CD14-positive monocyte (primary cell): ENCODE measurements around the gene NXPE1. TPM values are rescaled to one million over a fixed set of nuclear protein-coding genes. Genes with fewer than 3 reads are reported as not detected.

Experiments used
- DNase-seq, 3 donors: peaks; one replicate each; pipeline ENCODE4 v3.0.0-alpha.2; 2011 to 2022
- H2AFZ ChIP-seq: 2 replicates; pipeline ENCODE4 v1.6.0; 2012; ENCODE audit warnings: mild to moderate bottlenecking, low read depth, low read length, inconsistent platforms; ENCODE audit not compliant: insufficient read depth, poor library complexity, severe bottlenecking
- H3K27ac ChIP-seq, 2 donors: 1 replicate in 1 of 2; 2 replicates in 1 of 2; pipeline ENCODE4 v1.5.1; 2012 to 2013; ENCODE audit warnings: low read length in 2 of 2, control low read depth in 1 of 2, inconsistent platforms in 1 of 2, low read depth in 1 of 2, mild to moderate bottlenecking in 1 of 2
- H3K27me3 ChIP-seq, 2 donors: one replicate each; pipeline versions ENCODE4 v1.6.0 to v1.6.1; 2011 to 2013; ENCODE audit warnings: low read length in 2 of 2; ENCODE audit not compliant: control insufficient read depth in 2 of 2, insufficient read depth in 2 of 2
- H3K36me3 ChIP-seq, 2 donors: replicated peaks in 1 of 2; 1 replicate in 1 of 2; 2 replicates in 1 of 2; pipeline versions ENCODE4 v1.5.1 to v1.6.1; 2012 to 2013; ENCODE audit warnings: low read length in 2 of 2, control low read depth in 1 of 2, inconsistent platforms in 1 of 2, mild to moderate bottlenecking in 1 of 2; ENCODE audit not compliant: insufficient read depth in 2 of 2, control insufficient read depth in 1 of 2
- H3K4me1 ChIP-seq, 2 donors: 1 replicate in 1 of 2; 2 replicates in 1 of 2; pipeline versions ENCODE4 v1.5.1 to v1.6.1; 2012 to 2013; ENCODE audit warnings: low read length in 2 of 2, control low read depth in 1 of 2, inconsistent platforms in 1 of 2, mild to moderate bottlenecking in 1 of 2, moderate library complexity in 1 of 2; ENCODE audit not compliant: insufficient read depth in 2 of 2, control insufficient read depth in 1 of 2
- H3K4me2 ChIP-seq: replicated peaks from 2 replicates; pipeline ENCODE3; 2012; ENCODE audit warnings: low read length, moderate library complexity, mild to moderate bottlenecking; ENCODE audit not compliant: poor library complexity, severe bottlenecking; ENCODE audit errors: extremely low read depth
- H3K4me3 ChIP-seq, 3 experiments: fragments of 200-600 bp in 1 of 3; sonication (generic) in 1 of 3; replicated peaks in 1 of 3; 1 replicate in 2 of 3; 2 replicates in 1 of 3; pipeline ENCODE4 v1.5.1; 2011 to 2013; ENCODE audit warnings: low read length in 3 of 3, mild to moderate bottlenecking in 3 of 3, control low read depth in 2 of 3, low read depth in 2 of 3, inconsistent platforms in 1 of 3, moderate library complexity in 1 of 3
- H3K79me2 ChIP-seq: 2 replicates; pipeline ENCODE4 v1.6.0; 2012; ENCODE audit warnings: mild to moderate bottlenecking, control low read depth, inconsistent platforms, low read length, moderate library complexity; ENCODE audit not compliant: insufficient read depth
- H3K9ac ChIP-seq: 2 replicates; pipeline ENCODE4 v1.6.0; 2017; ENCODE audit warnings: low read length, mild to moderate bottlenecking; ENCODE audit not compliant: insufficient read depth, poor library complexity, severe bottlenecking
- H3K9me3 ChIP-seq, 2 donors: replicated peaks in 1 of 2; 1 replicate in 1 of 2; 2 replicates in 1 of 2; pipeline versions ENCODE4 v1.5.1 to v1.6.1; 2012 to 2013; ENCODE audit warnings: low read length in 2 of 2, control low read depth in 1 of 2; ENCODE audit not compliant: control insufficient read depth in 1 of 2, insufficient read depth in 1 of 2
- H4K20me1 ChIP-seq: 2 replicates; pipeline ENCODE4 v1.6.0; 2012; ENCODE audit warnings: mild to moderate bottlenecking, low read length, control low read depth, moderate library complexity; ENCODE audit not compliant: insufficient read depth
- H3K27ac Mint-ChIP-seq, 7 donors: one replicate each; pipeline ENCODE4 v1.8.0; 2020; ENCODE audit warnings: mild to moderate bottlenecking in 7 of 7, mixed read lengths in 7 of 7, moderate library complexity in 6 of 7, inconsistent platforms in 2 of 7
- H3K27me3 Mint-ChIP-seq, 3 donors: one replicate each; pipeline ENCODE4 v1.8.0; 2021 to 2022; ENCODE audit warnings: low read depth in 3 of 3, mild to moderate bottlenecking in 3 of 3, mixed read lengths in 3 of 3, moderate library complexity in 3 of 3, inconsistent platforms in 1 of 3
- H3K36me3 Mint-ChIP-seq, 2 donors: one replicate each; pipeline ENCODE4 v1.8.0; 2020; ENCODE audit warnings: mixed read lengths in 2 of 2, inconsistent platforms in 1 of 2, mild to moderate bottlenecking in 1 of 2
- H3K4me1 Mint-ChIP-seq: one replicate; pipeline ENCODE4 v1.8.0; 2020; ENCODE audit warnings: mild to moderate bottlenecking, mixed read lengths
- H3K4me3 Mint-ChIP-seq, 2 donors: one replicate each; pipeline ENCODE4 v1.8.0; 2020; ENCODE audit warnings: mild to moderate bottlenecking in 2 of 2, mixed read lengths in 2 of 2, moderate library complexity in 1 of 2
- H3K9me3 Mint-ChIP-seq, 7 donors: one replicate each; pipeline ENCODE4 v1.8.0; 2020 to 2022; ENCODE audit warnings: mixed read lengths in 7 of 7, mild to moderate bottlenecking in 6 of 7, moderate library complexity in 6 of 7, inconsistent platforms in 2 of 7
- CTCF ChIP-seq: fragments of 200-600 bp; IDR thresholded peaks from one replicate; pipeline ENCODE4 v1.8.0; 2022; ENCODE audit warnings: antibody characterized with exemption, mild to moderate bottlenecking
- WGBS: methylation state at CpG from one replicate; pipeline ENCODE4 v1.1.5; 2013; ENCODE audit warnings: missing lambda C conversion rate; ENCODE audit not compliant: insufficient coverage; 5-methylcytosine and 5-hydroxymethylcytosine counted together
- intact Hi-C, 2 donors: fragments of 100-400 bp; cut with micrococcal nuclease; formaldehyde crosslinking; loops; one replicate each; pipeline versions ENCODE4 v1.15.0 to v1.15.1; 2023
- polyA plus RNA-seq, 3 donors: library from polyadenylated mRNA; depleted of rRNA in 1 of 3; unstranded in 2 of 3; stranded (reverse) in 1 of 3; fragments of 300-500 nt in 2 of 3; fragments of >200 nt in 1 of 3; fragmentation: Illumina TruSeq in 2 of 3; gene quantifications; 1 replicate in 2 of 3; 2 replicates in 1 of 3; pipeline ENCODE4 v1.2.3, GENCODE V29; 2012 to 2021

NXPE1 gene
- polyA plus RNA-seq, 3 donors = not detected

DNA sequence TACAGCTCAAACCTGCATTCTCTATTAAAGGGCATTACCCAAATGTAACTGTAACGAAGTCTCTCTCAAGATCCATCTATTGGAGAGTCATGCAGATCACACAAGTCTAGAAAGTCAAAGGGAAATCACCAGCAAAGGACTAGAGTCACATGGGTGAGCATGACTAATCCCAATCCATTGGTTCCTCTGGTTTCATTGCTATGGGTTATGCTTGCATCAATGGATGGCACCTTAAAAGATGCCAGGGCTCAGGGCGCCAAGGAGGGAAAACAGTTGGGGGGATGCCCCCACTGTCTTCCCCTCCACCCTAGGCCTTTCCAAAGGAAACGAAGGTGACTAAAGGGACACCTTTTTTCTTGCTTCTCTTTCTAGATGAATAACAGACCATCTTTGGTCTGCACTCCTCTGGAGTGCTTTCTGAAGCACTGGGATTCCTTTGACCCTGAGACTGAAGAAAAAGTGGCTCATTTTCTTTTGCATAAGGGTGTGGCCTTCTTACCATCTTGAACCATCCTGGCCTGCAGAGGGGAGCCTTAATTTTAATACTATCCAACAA lies 27.8 kb upstream of the NXPE1 start:
- DNase-seq = no peak
- no peak overlapping the region for H3K27ac Mint-ChIP-seq
- H3K9ac ChIP-seq = no peak overlapping the region
- no peak overlapping the region for H2AFZ ChIP-seq
- no peak for TF ChIP-seq CTCF
- no peaks in the 10 kb centered on the region for H4K20me1 ChIP-seq
- H3K4me2 ChIP-seq = no peak overlapping the region
- H3K4me3 ChIP-seq = no peak overlapping the region
- H3K4me3 Mint-ChIP-seq = no peak overlapping the region
- no peak overlapping the region for H3K27ac ChIP-seq
- H3K9me3 Mint-ChIP-seq = peaks cover 11 to 36% (median 28%) of the 10 kb centered on the region in 7 donors
- 67% methylated on average over 1 of the region's 3 CpGs for WGBS
- no peaks in the 10 kb centered on the region for H3K36me3 ChIP-seq
- H3K27me3 Mint-ChIP-seq = no peaks in the 10 kb centered on the region
- no peaks in the 10 kb centered on the region for H3K79me2 ChIP-seq
- intact Hi-C loops = no loop called here
- no peaks in the 10 kb centered on the region for H3K36me3 Mint-ChIP-seq
- H3K9me3 ChIP-seq = peaks cover 43 to 45% of the 10 kb centered on the region in 2 donors
- H3K4me1 ChIP-seq = no peaks in the 10 kb centered on the region
- H3K27me3 ChIP-seq = no peaks in the 10 kb centered on the region
- no peaks in the 10 kb centered on the region for H3K4me1 Mint-ChIP-seq

DNA sequence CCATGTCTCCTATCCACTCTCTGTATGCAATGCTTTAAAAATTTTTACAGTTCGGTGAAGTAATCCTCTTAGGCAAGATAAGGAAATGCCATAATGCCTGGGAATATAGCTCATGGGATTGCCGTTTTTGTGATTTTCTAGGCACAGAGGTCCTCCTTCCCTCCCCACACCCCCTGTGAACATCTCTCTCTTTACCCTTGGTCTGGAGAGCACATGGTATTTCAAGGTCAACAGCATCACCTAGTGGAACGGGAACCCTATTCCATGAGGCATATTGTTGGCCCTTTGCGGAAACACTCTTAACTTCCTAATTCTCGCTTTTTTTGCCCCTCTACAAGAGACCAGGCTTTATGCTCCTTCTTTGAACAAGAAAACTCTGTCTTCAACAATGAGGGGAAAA lies 27.1 kb upstream of the NXPE1 start:
- Histone ChIP-seq H2AFZ (no peak overlapping the region), H3K36me3 (no peaks in the 10 kb centered on the region), H3K27me3 (no peaks in the 10 kb centered on the region), H4K20me1 (no peaks in the 10 kb centered on the region), H3K4me3 (no peak overlapping the region), H3K4me1 (no peaks in the 10 kb centered on the region), H3K79me2 (no peaks in the 10 kb centered on the region), H3K27ac (no peak overlapping the region), H3K4me2 (no peak overlapping the region), H3K9me3 (peaks cover 45 to 49% of the 10 kb centered on the region in 2 donors), H3K9ac (no peak overlapping the region)
- no peak overlapping the region for H3K27ac Mint-ChIP-seq
- H3K36me3 Mint-ChIP-seq = no peaks in the 10 kb centered on the region
- intact Hi-C loops = no loop called here
- H3K4me3 Mint-ChIP-seq = no peak overlapping the region
- WGBS = 88% methylated on average over 4 of the region's 5 CpGs
- H3K9me3 Mint-ChIP-seq = peaks cover 11 to 38% (median 28%) of the 10 kb centered on the region in 7 donors
- TF ChIP-seq CTCF = no peak
- H3K4me1 Mint-ChIP-seq = no peaks in the 10 kb centered on the region
- DNase-seq = no peak
- H3K27me3 Mint-ChIP-seq = peaks cover 0 to 2% (median 0%) of the 10 kb centered on the region in 3 donors
